Cardiac muscle cell (in vitro differentiated cells and primary cell): ENCODE measurements around the gene DNAJC17. TPM values are rescaled to one million over a fixed set of nuclear protein-coding genes. Genes with fewer than 3 reads are reported as not detected.

Experiments
- DNase-seq, 2 donors: peaks; one replicate each; pipeline versions ENCODE4 v3.0.0 to v3.0.0-alpha.2; 2010 to 2017; ENCODE audit warnings: low read depth in 1 of 2, low spot score in 1 of 2
- H3K27ac ChIP-seq: fragments of 200-600 bp; sonication (generic); 2 replicates; pipeline ENCODE4 v1.5.1; 2016
- H3K27me3 ChIP-seq: fragments of 200-600 bp; sonication (generic); 2 replicates; pipeline ENCODE4 v1.6.0; 2016; ENCODE audit warnings: control low read depth
- H3K36me3 ChIP-seq: fragments of 200-600 bp; sonication (generic); 2 replicates; pipeline ENCODE4 v1.5.1; 2016; ENCODE audit warnings: control low read depth
- H3K4me1 ChIP-seq: fragments of 200-600 bp; sonication (generic); 2 replicates; pipeline ENCODE4 v1.8.1; 2017; ENCODE audit warnings: low read depth, mild to moderate bottlenecking, mixed run types
- H3K4me3 ChIP-seq: fragments of 200-600 bp; sonication (generic); 2 replicates; pipeline ENCODE4 v1.5.1; 2016; ENCODE audit warnings: mild to moderate bottlenecking
- H3K9me3 ChIP-seq: fragments of 200-600 bp; sonication (generic); 2 replicates; pipeline ENCODE4 v1.5.1; 2017; ENCODE audit warnings: low read depth, mild to moderate bottlenecking, control low read depth
- CTCF ChIP-seq: IDR thresholded peaks from 2 replicates; pipeline ENCODE4 v1.5.1; 2012; ENCODE audit warnings: low read depth, mild to moderate bottlenecking, low read length
- polyA plus RNA-seq: library from polyadenylated mRNA; unstranded; fragments of >200 nt; fragmentation: Nextera tagmentation; extraction: Ambion mirVana; gene quantifications from 2 replicates; pipeline ENCODE4 v1.2.1, GENCODE V29; 2016
- total RNA-seq: library from RNA; depleted of rRNA; stranded (reverse); fragments of >200 nt; gene quantifications from 2 replicates; pipeline ENCODE4 v1.2.3, GENCODE V29; 2016

Gene DNAJC17
- total and polyA plus RNA-seq, 2 experiments from 2014 or later, result 57.2 to 58.2 TPM

GRCh38 chr15:40787991-40788390 is 19.3 kb downstream of the DNAJC17 start:
- Histone ChIP-seq H3K4me1 (no peaks in the 10 kb centered on the region), H3K27me3 (no peaks in the 10 kb centered on the region), H3K9me3 (no peaks in the 10 kb centered on the region), H3K4me3 (no peak overlapping the region), H3K27ac (no peak overlapping the region), H3K36me3 (no peaks in the 10 kb centered on the region)
- no peak for TF ChIP-seq CTCF
- no peak for DNase-seq

GRCh38 chr15:40787344-40787841 is 19.9 kb downstream of the DNAJC17 start:
- no peak for TF ChIP-seq CTCF
- Histone ChIP-seq H3K9me3 (no peaks in the 10 kb centered on the region), H3K27me3 (no peaks in the 10 kb centered on the region), H3K27ac (no peak overlapping the region), H3K36me3 (no peaks in the 10 kb centered on the region), H3K4me1 (no peaks in the 10 kb centered on the region), H3K4me3 (no peak overlapping the region)
- peak in 1 of 2 donors; percentile 84 for DNase-seq

GRCh38 chr15:40785814-40786213 is 21.5 kb downstream of the DNAJC17 start:
- Histone ChIP-seq H3K4me1 (no peaks in the 10 kb centered on the region), H3K4me3 (no peak overlapping the region), H3K27me3 (no peaks in the 10 kb centered on the region), H3K36me3 (no peaks in the 10 kb centered on the region), H3K27ac (no peak overlapping the region), H3K9me3 (no peaks in the 10 kb centered on the region)
- no peak for TF ChIP-seq CTCF
- no peak for DNase-seq

- no peaks in the 10 kb centered on the region for H3K27me3 ChIP-seq
- no peak overlapping the region for H3K27ac ChIP-seq
- DNase-seq, result no peak
- H3K4me1 ChIP-seq, result no peaks in the 10 kb centered on the region
- TF ChIP-seq CTCF, result no peak
- H3K4me3 ChIP-seq, result no peak overlapping the region
- no peaks in the 10 kb centered on the region for H3K9me3 ChIP-seq
- no peaks in the 10 kb centered on the region for H3K36me3 ChIP-seq
Measured at GRCh38 chr15:40785164-40785563, 22.1 kb downstream of the DNAJC17 start.

GRCh38 chr15:40782609-40783227 is 24.6 kb downstream of the DNAJC17 start:
- H3K27me3 ChIP-seq, result no peaks in the 10 kb centered on the region
- H3K36me3 ChIP-seq, result peaks cover 10% of the 10 kb centered on the region
- H3K4me3 ChIP-seq, result no peak overlapping the region
- TF ChIP-seq CTCF, result peak; percentile 42
- no peak overlapping the region for H3K27ac ChIP-seq
- DNase-seq, result peak; percentile 32 to 76
- no peaks in the 10 kb centered on the region for H3K9me3 ChIP-seq
- H3K4me1 ChIP-seq, result no peaks in the 10 kb centered on the region
